ENCODE data around the gene CIBAR2.

CIBAR2 gene

DNA sequence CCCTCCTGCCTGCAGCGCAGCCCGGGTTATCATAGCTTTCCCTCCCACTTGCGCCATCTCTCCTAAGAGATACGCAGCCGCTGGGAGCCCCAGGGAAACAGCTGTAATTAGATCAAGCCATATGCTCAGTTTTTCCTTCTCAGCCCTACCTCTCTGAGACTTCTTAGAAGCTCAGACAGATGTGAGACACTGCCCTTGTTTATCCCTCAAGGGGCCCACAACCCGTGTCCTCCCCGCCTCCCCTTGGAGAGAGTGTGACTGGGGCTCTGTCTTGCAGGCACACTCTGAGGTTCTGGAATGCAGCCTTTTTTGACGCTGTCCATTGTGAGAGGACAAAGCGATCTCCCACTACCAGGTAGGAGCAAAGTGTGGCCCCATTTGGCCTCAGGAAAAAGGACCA lies 31.2 kb downstream of the CIBAR2 start:
- H3K4me3 ChIP-seq (ENCODE audit: low read depth, low read length) = no peak overlapping the region
- TF ChIP-seq, protein P1, sequence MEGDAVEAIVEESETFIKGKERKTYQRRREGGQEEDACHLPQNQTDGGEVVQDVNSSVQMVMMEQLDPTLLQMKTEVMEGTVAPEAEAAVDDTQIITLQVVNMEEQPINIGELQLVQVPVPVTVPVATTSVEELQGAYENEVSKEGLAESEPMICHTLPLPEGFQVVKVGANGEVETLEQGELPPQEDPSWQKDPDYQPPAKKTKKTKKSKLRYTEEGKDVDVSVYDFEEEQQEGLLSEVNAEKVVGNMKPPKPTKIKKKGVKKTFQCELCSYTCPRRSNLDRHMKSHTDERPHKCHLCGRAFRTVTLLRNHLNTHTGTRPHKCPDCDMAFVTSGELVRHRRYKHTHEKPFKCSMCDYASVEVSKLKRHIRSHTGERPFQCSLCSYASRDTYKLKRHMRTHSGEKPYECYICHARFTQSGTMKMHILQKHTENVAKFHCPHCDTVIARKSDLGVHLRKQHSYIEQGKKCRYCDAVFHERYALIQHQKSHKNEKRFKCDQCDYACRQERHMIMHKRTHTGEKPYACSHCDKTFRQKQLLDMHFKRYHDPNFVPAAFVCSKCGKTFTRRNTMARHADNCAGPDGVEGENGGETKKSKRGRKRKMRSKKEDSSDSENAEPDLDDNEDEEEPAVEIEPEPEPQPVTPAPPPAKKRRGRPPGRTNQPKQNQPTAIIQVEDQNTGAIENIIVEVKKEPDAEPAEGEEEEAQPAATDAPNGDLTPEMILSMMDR (IDR thresholded peaks at IDR 0.05) = no peak
- H3K36me3 ChIP-seq (ENCODE audit: control insufficient read depth, insufficient read depth, low read length) = no peaks in the 10 kb centered on the region
- no peaks in the 10 kb centered on the region for H3K27me3 ChIP-seq (ENCODE audit: control insufficient read depth, insufficient read depth, low read length)
- H3K9ac ChIP-seq = no peak overlapping the region
- H2AFZ ChIP-seq = no peak overlapping the region
- peaks cover 4% of the 10 kb centered on the region for H3K4me1 ChIP-seq
- H3K9me3 ChIP-seq (ENCODE audit: control insufficient read depth, low read length) = no peaks in the 10 kb centered on the region
- no peak overlapping the region for H3K27ac ChIP-seq
- no peaks in the 10 kb centered on the region for H3K79me2 ChIP-seq
- no peak overlapping the region for H3K4me2 ChIP-seq (ENCODE audit: low read length)

DNA sequence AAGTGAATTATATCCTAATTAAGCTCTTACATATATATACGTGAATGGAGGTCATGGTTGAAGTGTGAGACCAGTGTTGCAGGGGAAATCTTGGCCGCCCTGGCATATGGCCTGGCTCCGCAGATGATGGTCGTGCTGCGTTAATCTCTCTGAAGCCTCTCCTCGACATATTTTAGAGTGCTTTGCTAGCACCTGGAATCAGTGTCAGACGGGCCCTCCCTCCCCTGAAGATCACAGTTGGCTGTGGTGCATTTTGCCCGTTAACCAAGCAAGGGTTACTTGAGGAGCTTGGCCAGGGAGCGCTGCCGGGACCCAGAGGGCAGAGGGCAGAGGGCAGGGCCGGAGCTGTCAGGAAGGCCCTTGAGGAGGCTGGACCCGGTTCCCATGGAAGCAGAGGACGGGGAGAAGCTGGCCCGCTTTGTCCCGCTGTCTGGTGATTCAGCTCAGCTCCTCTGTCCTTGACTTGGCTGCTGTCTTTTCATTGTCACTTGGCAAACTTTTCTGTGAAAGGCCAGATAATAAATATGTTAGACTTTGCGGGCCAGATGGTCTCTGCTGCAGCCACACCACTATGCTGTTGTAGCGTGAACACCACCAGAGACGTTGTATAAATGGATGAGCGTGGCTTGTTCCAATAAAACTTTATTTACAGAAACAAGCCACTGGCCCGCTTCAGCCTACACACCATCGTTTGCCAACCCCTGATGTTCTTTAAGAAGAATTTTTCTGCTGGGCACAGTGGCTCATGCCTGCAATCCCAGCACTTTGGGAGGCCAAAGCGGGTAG lies 32.3 kb downstream of the CIBAR2 start:
- Histone ChIP-seq H3K27me3 (ENCODE audit: control insufficient read depth, insufficient read depth, low read length) (no peaks in the 10 kb centered on the region), H3K27ac (no peak overlapping the region), H3K9ac (no peak overlapping the region), H2AFZ (no peak overlapping the region), H3K4me1 (peaks cover under 1% of the 10 kb centered on the region), H3K4me2 (ENCODE audit: low read length) (no peak overlapping the region), H3K4me3 (ENCODE audit: low read depth, low read length) (no peak overlapping the region), H3K36me3 (ENCODE audit: control insufficient read depth, insufficient read depth, low read length) (no peaks in the 10 kb centered on the region), H3K79me2 (no peaks in the 10 kb centered on the region), H3K9me3 (ENCODE audit: control insufficient read depth, low read length) (no peaks in the 10 kb centered on the region)
- TF ChIP-seq, protein P1 (IDR thresholded peaks at IDR 0.05) = no peak

DNA sequence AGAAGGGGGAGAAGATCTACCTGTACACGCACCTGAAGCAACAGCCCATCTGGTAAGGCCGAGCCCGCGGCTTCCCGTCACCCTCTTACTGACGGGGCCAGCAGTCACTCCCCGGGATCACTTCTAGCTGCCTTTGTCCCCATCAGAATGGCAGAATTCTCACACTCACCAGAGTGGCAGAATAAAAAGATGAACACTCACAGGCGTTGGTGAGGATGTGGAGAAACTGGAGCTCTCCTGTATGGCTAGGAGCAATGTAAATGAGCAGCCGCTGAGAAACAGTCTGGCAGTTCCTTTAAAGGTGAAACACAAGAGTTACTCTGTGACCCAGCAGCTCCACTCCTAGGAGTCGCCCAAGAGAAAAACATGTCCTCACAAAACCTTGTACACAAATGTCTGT lies 33.3 kb downstream of the CIBAR2 start:
- H3K4me3 ChIP-seq (ENCODE audit: low read depth, low read length) = no peak overlapping the region
- no peaks in the 10 kb centered on the region for H3K9me3 ChIP-seq (ENCODE audit: control insufficient read depth, low read length)
- no peak overlapping the region for H3K4me2 ChIP-seq (ENCODE audit: low read length)
- no peaks in the 10 kb centered on the region for H3K36me3 ChIP-seq (ENCODE audit: control insufficient read depth, insufficient read depth, low read length)
- H3K4me1 ChIP-seq = no peaks in the 10 kb centered on the region
- TF ChIP-seq, protein P1 (IDR thresholded peaks at IDR 0.05) = no peak
- H3K27ac ChIP-seq = no peak overlapping the region
- H2AFZ ChIP-seq = no peak overlapping the region
- no peak overlapping the region for H3K9ac ChIP-seq
- H3K79me2 ChIP-seq = no peaks in the 10 kb centered on the region
- H3K27me3 ChIP-seq (ENCODE audit: control insufficient read depth, insufficient read depth, low read length) = no peaks in the 10 kb centered on the region

DNA sequence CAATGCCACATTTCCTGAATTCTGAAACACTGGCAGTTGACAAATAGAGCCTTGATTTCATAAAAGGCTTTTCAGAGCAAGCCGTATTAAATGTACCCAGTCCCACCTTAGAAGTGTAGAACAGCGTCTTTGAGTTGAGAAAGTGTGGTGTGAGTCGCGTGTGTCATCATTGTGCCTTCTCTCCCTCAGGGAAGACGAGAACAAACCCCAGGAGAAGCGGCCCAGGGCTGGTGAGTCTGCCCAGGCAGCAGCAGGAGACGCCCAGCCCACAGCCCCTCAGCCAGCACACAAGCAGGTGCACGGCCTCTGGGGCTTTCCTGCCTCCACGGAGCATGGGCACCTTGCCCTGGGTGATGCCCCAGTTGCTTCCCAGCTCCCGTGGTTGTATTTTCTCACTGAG lies 34.0 kb downstream of the CIBAR2 start:
- Histone ChIP-seq H3K27ac (no peak overlapping the region), H3K36me3 (ENCODE audit: control insufficient read depth, insufficient read depth, low read length) (no peaks in the 10 kb centered on the region)
- TF ChIP-seq, protein P1 (IDR thresholded peaks at IDR 0.05) = no peak

DNA sequence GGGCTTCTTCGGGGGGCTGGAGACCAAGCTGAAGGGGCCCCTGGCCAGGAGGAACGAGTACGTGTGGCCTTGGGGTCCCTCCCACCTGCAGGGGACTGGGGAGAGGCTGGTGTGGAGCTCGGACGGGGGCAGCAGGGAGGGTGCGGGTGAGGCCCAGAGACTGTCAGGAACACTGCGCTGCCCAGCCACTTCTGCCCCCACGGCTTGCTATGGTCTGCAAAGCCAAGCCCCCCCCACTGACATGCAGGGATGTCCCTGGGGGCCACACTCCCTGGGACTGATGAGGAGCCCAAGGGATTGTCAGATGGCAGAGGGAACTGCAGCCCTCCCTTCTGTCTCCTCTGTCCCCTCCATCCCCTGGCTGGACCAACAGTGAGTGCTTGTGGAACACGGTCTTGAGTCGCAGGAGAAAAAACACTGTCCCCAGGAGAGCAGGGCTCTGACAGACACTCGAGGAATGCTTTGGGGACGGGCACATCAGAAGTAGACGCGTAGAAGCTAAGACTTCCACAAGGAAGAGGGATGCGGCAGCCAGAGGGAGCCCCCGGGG lies 34.6 kb downstream of the CIBAR2 start:
- no peak overlapping the region for H3K27ac ChIP-seq
- no peaks in the 10 kb centered on the region for H3K9me3 ChIP-seq (ENCODE audit: control insufficient read depth, low read length)
- H3K9ac ChIP-seq = no peak overlapping the region
- no peaks in the 10 kb centered on the region for H3K36me3 ChIP-seq (ENCODE audit: control insufficient read depth, insufficient read depth, low read length)
- H3K79me2 ChIP-seq = no peaks in the 10 kb centered on the region
- no peaks in the 10 kb centered on the region for H3K27me3 ChIP-seq (ENCODE audit: control insufficient read depth, insufficient read depth, low read length)
- H2AFZ ChIP-seq = no peak overlapping the region
- H3K4me2 ChIP-seq (ENCODE audit: low read length) = no peak overlapping the region
- no peaks in the 10 kb centered on the region for H3K4me1 ChIP-seq
- TF ChIP-seq, protein P1 (IDR thresholded peaks at IDR 0.05) = no peak
- no peak overlapping the region for H3K4me3 ChIP-seq (ENCODE audit: low read depth, low read length)

More for the DNA sequence above, 34.0 kb downstream of the CIBAR2 start:
- Histone ChIP-seq H3K4me3 (ENCODE audit: low read depth, low read length) (no peak overlapping the region), H3K9ac (no peak overlapping the region), H3K79me2 (no peaks in the 10 kb centered on the region), H3K4me2 (ENCODE audit: low read length) (no peak overlapping the region), H2AFZ (no peak overlapping the region), H3K9me3 (ENCODE audit: control insufficient read depth, low read length) (no peaks in the 10 kb centered on the region), H3K4me1 (no peaks in the 10 kb centered on the region), H3K27me3 (ENCODE audit: control insufficient read depth, insufficient read depth, low read length) (no peaks in the 10 kb centered on the region)
